K562 (cell line): ENCODE results near the gene DBP. TPM values are rescaled to one million over a fixed set of nuclear protein-coding genes. Genes with fewer than 3 reads are reported as not detected.

Experiments used
- CBFB ChIP-seq: sonication (generic); formaldehyde crosslinking; IDR thresholded peaks from 2 replicates; pipeline ENCODE4 v1.4.0; 2020; ENCODE audit warnings: mild to moderate bottlenecking, missing genetic modification reagents
- CC2D1A ChIP-seq: fragments of 450-650 bp; IDR thresholded peaks from 2 replicates; pipeline ENCODE4 v1.6.1; 2017; ENCODE audit warnings: mild to moderate bottlenecking
- CUX1 ChIP-seq: fragments of 200-800 bp; sonication (Bioruptor generic); IDR thresholded peaks from 2 replicates; pipeline ENCODE4 v1.6.1; 2016; ENCODE audit warnings: missing genetic modification characterization, missing compliant biosample characterization
- E2F4 ChIP-seq: sonication (generic); formaldehyde crosslinking; IDR thresholded peaks from 2 replicates; pipeline ENCODE4 v1.8.0; 2022; ENCODE audit warnings: mild to moderate bottlenecking, low read depth, missing genetic modification reagents
- ELK1 ChIP-seq: sonication (generic); formaldehyde crosslinking; IDR thresholded peaks from 2 replicates; pipeline ENCODE4 v1.8.1; 2022; ENCODE audit warnings: missing genetic modification reagents
- ERF ChIP-seq: fragments of 450-650 bp; formaldehyde crosslinking; IDR thresholded peaks from 2 replicates; pipeline ENCODE4 v1.4.0; 2020; ENCODE audit warnings: mild to moderate bottlenecking, mixed read lengths
- ETS1 ChIP-seq: conservative IDR thresholded peaks from 2 replicates; pipeline ENCODE4 v1.6.1; 2011; ENCODE audit warnings: low read depth, mild to moderate bottlenecking, low read length; ENCODE audit not compliant: control insufficient read depth
- GATAD2B ChIP-seq: fragments of 450-650 bp; IDR thresholded peaks from 2 replicates; pipeline ENCODE4 v1.6.1; 2017; ENCODE audit warnings: mild to moderate bottlenecking, borderline replicate concordance
- HDAC3 ChIP-seq: fragments of 450-650 bp; IDR thresholded peaks from 2 replicates; pipeline ENCODE4 v1.6.1; 2018; ENCODE audit warnings: borderline replicate concordance, mild to moderate bottlenecking, moderate library complexity; ENCODE audit not compliant: partially characterized antibody
- JUNB ChIP-seq: fragments of 450-650 bp; formaldehyde crosslinking; conservative IDR thresholded peaks from 2 replicates; pipeline ENCODE4 v1.4.0; 2020; ENCODE audit warnings: mild to moderate bottlenecking
- KAT2B ChIP-seq: IDR thresholded peaks from one replicate; pipeline ENCODE4 v1.6.1; 2012; ENCODE audit warnings: low read depth, mild to moderate bottlenecking, control low read depth, inconsistent platforms, low read length, moderate library complexity
- KLF1 ChIP-seq: fragments of 450-650 bp; IDR thresholded peaks from 2 replicates; pipeline ENCODE4 v1.6.1; 2016; ENCODE audit warnings: missing genetic modification characterization, missing compliant biosample characterization
- MAFF ChIP-seq: IDR thresholded peaks from 2 replicates; pipeline ENCODE4 v1.6.1; 2012; ENCODE audit warnings: low read length, improper control_type of control experiment
- MECOM ChIP-seq: fragments of 250-450 bp; sonication (Bioruptor Pico); IDR thresholded peaks from 2 replicates; pipeline ENCODE4 v1.8.0; 2022; ENCODE audit warnings: inconsistent platforms
- NBN ChIP-seq: fragments of 450-650 bp; IDR thresholded peaks from 2 replicates; pipeline ENCODE4 v1.6.1; 2016; ENCODE audit warnings: low read depth, mild to moderate bottlenecking
- NCOA1 ChIP-seq: fragments of 450-650 bp; IDR thresholded peaks from 2 replicates; pipeline ENCODE4 v1.6.1; 2016; ENCODE audit warnings: low read depth
- NONO ChIP-seq, 2 experiments: fragments of 200-400 bp in 1 of 2; fragments of 450-650 bp in 1 of 2; formaldehyde crosslinking in 1 of 2; IDR thresholded peaks; 2 replicates each; pipeline ENCODE4 v1.6.1; 2017; ENCODE audit warnings: low read depth in 2 of 2, mild to moderate bottlenecking in 2 of 2, moderate library complexity in 2 of 2, low read length in 1 of 2
- PHF8 ChIP-seq: fragments of 200-600 bp; sonication (generic); IDR thresholded peaks from 2 replicates; pipeline ENCODE4 v1.6.1; 2012; ENCODE audit warnings: mixed run types, mild to moderate bottlenecking, inconsistent platforms, low read length, moderate library complexity, borderline replicate concordance
- PTRF ChIP-seq: fragments of 450-650 bp; IDR thresholded peaks from 2 replicates; pipeline ENCODE4 v1.6.1; 2016; ENCODE audit warnings: mild to moderate bottlenecking, missing genetic modification characterization, missing compliant biosample characterization
- TAL1 ChIP-seq: fragments of 450-650 bp; IDR thresholded peaks from 2 replicates; pipeline ENCODE4 v1.6.1; 2016; ENCODE audit warnings: mild to moderate bottlenecking
- U2AF2 ChIP-seq: fragments of 200-400 bp; formaldehyde crosslinking; optimal IDR thresholded peaks from 2 replicates; pipeline ENCODE3; 2017; ENCODE audit warnings: low read depth, mild to moderate bottlenecking, low read length
- ZNF766 ChIP-seq: fragments of 200-800 bp; sonication (Bioruptor generic); conservative IDR thresholded peaks from 2 replicates; pipeline ENCODE4 v1.6.1; 2016; ENCODE audit warnings: missing genetic modification characterization, missing compliant biosample characterization
- polyA plus RNA-seq, 8 experiments: library from polyadenylated mRNA; depleted of rRNA in 4 of 8; stranded (reverse) in 5 of 8; unstranded in 3 of 8; fragments of >200 nt; fragmentation: Nextera tagmentation in 2 of 8; fragmentation: Illumina TruSeq in 1 of 8; extraction: Ambion mirVana in 2 of 8; extraction: Trizol in 1 of 8; gene quantifications; 2 replicates each; pipeline versions ENCODE4 v1.2.1 to v1.2.3, GENCODE V29; 2011 to 2014; ENCODE audit warnings: inconsistent platforms in 1 of 8, missing spikeins in 1 of 8
- total RNA-seq, 7 experiments: library from RNA; depleted of rRNA in 6 of 7; stranded (reverse); fragments of >200 nt in 6 of 7; fragmentation: Illumina TruSeq in 2 of 7; extraction: Trizol in 2 of 7; gene quantifications; 2 replicates each; pipeline versions ENCODE4 v1.2.1 to v1.2.3, GENCODE V29; 2011 to 2021; ENCODE audit warnings: low replicate concordance in 1 of 7

Gene DBP
- total and polyA plus RNA-seq, 9 of the 15 experiments (the other 6 are each of a cell fraction or from before 2014, with no cell fraction given), result 0.25 to 5.5 (median 1.8) TPM

- no peak for TF ChIP-seq KAT2B
- TF ChIP-seq ELK1, result no peak
- no peak for TF ChIP-seq CUX1
- no peak for TF ChIP-seq U2AF2
- peak; percentile 76; the same call in 1 of the 2 replicates for TF ChIP-seq CBFB
- TF ChIP-seq ZNF766 (CRISPR knock-in tag), result no peak
- no peak for TF ChIP-seq HDAC3
- no peak for TF ChIP-seq MAFF
- no peak for TF ChIP-seq MECOM
- TF ChIP-seq NCOA1, result no peak; the same call in 1 of the 2 replicates
- peak; percentile 72; the same call in 1 of the 2 replicates for TF ChIP-seq NBN
- no peak; the same call in 1 of the 2 replicates for TF ChIP-seq TAL1
- TF ChIP-seq PHF8, result no peak
- peak; percentile 87; the same call in 1 of the 2 replicates for TF ChIP-seq E2F4 (CRISPR knock-in tag)
- no peak for TF ChIP-seq ETS1
- TF ChIP-seq KLF1 (tag), result no peak
- TF ChIP-seq CC2D1A, result no peak
- no peak for TF ChIP-seq GATAD2B
- no peak for TF ChIP-seq JUNB (CRISPR knock-in tag)
- peak in 1 of 2 experiments; percentile 54; a peak in 1 of 4 replicates for TF ChIP-seq NONO (IDR thresholded peaks at IDR 0.05; ENCODE audit: low read depth in 2 of 2, low read length in 1 of 2)
- TF ChIP-seq ERF (CRISPR knock-in tag), result no peak
- no peak for TF ChIP-seq PTRF (tag)
These were observed 319 bp upstream of the DBP start (continued) for GRCh38 chr19:48637449-48637947.
